HG03025 (cell line): Measurements from ENCODE around the gene MEF2B.
"Not testable (repeated sequence)": the region's sequence is repeated elsewhere in the genome, so short reads cannot be mapped to it uniquely, and the experiment has no call there.

ENCODE experiments used
- ATAC-seq: cut with Tn5 transposase; IDR thresholded peaks from one replicate; pipeline ENCODE4 v1.9.1; 2021; ENCODE audit warnings: mild to moderate bottlenecking, moderate library complexity; ENCODE audit not compliant: unreplicated experiment, low FRiP score

MEF2B gene

DNA sequence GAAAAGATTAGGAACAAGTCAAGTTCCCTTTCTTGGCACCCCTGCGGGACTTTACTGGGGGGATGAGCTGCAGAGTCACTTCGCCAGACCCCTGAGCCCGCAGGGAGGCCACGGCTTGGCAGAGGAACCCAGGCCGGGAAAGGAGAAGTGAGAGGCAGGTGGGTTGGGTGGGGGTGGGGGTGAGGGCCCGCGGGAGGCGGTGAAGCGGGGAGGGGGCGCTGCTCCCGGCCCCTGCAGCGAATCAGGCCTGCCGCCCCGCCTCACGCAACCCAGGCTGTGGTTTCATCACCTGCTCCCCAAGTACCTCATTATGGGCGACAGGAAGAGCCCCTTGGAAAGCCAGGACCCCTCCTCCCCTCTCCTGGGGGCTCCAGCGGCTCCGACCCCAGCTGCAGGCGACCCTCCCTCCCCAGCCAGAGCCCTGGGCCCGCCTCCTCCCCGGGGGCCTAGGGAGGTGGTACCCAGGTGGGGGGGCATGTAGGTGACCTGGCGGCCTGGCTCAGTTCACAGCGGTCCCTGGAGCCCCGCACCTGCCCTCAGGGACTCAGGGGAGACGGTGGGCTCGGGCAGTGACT is 9.5 kb downstream of the MEF2B start:
- ATAC-seq, result no peak

DNA sequence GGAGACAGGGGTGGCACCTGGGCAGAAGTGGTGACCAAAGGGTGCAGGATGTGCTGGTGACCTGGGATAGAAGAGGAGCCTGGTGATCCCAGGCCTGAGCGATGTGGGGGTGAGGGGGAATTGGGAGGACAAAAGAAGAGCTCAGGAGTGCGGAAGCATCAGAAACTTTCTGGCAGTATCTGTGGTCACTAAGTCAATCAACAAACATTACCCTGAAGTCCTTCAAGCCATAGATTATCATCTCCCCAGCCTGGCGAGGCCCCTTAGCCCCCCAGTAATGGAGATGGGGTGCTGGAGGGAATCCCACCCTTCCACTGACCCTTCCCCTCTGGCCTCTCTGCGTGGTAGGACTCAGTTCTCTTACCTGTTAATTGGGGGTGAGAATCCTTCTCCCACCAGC is 10.5 kb downstream of the MEF2B start:
- ATAC-seq, result no peak

DNA sequence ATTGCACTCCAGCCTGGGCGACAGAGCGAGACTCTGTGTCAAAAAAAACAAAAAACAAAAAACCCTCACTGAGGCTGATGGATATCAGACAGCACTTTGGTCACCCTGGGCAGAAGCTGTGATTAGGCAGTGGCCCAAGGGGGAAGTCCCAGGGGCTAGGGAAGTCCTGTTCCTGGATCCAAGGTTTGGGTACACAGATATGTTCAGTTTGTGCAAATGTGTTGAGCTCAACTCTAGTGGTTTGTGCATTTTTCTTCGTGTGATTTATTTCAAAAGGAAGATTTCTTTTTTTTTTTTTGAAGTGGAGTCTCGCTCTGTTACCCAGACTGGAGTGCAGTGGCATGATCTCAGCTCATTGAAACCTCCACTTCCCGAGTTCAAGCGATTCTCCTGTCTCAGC is 12.3 kb downstream of the MEF2B start:
- ATAC-seq, result no peak

DNA sequence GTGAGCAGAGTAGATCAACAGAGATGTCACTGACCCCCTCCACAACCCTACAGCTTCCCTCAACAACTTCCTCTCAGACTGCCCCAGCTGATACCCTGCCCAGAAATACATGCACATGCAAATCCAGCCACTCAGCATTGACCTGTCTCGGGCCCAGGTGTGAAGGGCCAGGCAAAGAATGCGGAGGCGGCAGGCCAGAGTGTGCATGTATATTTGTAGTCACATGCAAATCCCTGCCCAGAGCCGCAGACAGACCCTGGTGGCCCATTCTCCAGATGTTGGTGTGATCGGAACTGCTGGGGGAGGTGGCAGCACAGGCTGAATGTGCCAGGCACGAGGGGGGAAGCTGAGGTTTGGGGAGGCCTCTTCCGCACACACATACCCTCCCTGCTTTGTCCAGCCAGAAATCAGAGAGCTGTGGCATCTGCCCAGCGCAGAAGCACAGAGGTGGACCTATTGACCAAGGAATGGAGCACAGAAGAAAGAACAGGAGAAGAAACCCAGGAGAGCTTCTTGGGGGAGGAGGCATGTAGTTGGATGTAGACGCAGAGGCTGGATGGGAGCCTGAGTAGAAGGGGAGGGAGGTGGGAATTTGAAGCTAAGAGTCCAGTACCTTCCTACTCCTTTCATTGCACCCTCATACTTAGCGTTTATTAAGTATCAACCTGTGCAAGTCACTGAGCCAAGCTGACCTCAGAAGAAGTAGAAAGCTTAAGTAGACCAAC is 14.4 kb downstream of the MEF2B start:
- peak; percentile 59 for ATAC-seq

DNA sequence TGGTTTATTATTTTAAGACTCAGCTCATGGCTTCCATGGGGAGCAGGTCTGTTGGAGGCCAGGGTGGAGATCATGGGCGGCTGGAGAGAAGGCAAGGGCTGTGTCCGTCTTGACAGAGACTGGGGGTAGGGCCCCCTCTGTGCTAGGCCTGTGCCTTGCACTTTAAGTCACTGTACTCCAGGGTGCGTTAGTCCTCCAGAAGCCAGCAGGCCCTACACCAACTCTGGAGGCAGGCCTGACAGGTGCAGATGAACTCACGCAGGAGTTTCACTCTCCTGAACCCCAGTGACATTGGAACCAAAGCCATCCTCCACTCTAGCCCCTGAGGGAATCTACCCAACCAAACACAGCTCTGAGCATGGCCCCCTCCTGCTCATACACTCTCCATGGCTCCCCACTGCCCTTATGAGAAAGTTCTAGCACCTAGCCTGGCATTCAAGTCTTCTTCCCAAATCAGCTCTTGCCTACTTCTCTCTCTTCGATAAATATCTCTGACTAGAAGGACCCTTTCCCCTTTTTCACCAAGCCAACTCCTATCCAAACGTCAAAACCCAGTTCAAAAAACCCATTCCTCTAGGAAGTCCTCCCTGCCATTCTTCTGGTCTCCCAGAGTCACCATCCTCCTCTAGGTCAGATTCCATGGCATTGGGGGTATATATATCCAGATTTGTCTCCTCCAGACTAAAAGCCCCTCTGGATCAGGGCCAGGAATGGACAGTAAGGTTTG is 15.1 kb downstream of the MEF2B start:
- no peak for ATAC-seq

DNA sequence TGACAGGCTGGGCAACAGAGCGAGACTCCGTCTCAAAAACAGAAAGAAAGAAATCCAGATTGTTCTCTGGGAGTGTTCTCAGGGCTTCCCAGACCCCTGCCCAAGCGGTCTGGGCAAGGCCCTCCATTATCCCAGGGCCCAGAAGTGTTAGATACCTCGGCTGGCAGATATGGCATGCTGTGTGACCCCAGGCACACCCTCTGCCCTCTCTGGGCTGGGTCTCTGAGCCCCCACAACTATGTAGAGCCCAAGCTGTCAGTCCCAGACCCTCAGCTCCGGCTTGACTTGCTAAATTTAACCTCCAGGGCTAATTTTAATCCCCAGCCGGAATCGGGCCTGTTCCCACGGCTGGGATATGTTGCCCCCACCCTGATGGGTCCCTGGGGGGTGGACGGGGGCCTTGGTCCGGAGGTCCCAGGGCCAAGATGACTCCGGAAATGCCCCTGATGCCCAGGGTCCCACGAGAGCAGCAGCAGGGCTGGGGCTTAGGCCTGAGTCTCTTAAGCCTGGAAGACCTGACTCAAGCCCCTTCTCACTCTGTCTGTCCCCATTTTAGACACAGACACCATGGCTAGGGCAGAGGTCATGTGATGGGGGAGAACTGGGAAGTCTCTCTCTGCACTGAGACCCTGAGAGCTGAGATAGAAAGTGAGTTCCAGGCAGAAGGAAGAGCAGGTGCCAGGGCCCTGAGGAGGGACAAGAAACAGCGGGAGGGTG is 17.2 kb downstream of the MEF2B start:
- no peak for ATAC-seq

DNA sequence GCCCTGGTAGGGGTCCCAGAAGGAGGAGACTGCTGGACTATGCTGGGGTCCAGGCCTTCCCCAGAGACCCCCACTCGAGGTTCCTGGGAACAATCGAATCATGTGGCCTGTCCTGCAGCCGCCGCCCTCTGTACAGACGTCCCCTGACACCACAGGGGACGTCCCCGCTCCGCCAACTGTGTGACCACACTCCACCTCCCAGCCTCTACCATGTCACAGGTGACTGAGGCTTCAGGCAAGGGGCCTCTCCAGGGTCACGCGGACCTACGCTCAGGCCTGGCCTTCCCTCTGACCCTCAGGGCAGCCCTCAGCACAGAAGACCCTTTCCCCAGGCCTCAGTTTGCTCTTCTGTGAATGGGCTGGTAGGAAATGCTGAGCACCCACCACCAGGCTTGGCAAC is 18.6 kb downstream of the MEF2B start:
- ATAC-seq, result no peak

DNA sequence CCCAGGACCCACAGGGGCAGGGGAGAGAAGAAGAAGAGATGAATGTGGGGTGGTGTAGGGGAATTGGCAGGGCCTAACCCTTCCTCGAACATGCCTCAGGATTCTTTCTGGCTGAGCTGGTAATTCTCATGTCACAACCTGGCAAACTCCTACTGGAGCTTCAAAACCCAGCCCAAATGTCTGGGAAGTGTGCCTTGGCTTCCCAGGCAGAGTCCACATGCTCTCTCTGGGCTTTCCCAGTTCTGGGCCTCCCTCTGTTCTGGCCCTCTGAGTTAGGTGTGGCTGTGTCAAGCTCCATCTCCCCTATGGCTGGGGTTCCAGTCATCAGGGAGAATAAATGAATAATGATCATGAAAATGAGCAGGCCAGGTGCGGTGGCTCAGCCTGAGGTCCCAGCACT is 20.6 kb downstream of the MEF2B start:
- ATAC-seq, result no peak

DNA sequence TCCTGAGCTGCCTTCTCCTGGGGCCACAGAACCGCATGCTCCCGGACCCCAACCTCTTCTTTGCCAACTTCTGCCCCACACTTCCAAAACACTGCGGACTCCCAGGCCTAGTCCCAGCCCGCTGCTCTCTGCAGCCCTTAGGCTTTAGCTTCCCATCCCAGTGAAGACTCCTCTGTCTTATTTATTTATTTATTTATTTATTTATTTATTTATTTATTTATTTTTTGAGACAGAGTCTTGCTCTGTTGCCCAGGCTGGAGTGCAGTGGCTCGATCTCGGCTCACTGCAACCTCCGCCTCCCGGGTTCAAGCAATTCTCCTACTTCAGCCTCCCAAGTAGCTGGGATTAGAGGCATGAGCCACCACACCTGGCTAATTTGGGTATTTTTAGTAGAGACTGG is 21.6 kb downstream of the MEF2B start:
- ATAC-seq, result not testable (repeated sequence)

DNA sequence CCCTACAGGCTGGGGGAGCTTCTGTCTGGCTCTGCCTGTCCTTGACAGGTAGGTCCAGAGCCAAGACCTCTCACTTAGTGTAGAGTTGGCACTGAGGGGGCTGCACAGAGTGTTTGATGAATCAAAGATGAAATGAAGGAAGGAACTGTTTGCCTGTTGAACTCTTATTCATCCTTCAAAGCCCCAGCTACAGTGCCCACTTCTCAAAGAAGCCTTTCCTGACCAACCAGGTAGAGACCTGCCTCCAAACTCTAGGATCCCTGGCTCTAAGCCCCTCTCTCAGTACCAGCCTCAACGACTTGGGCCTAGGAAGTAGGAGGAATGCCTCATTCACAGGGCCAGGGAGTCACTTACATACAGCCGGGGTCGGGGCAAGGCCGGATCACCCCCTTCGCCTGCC is 22.7 kb downstream of the MEF2B start:
- ATAC-seq, result no peak

DNA sequence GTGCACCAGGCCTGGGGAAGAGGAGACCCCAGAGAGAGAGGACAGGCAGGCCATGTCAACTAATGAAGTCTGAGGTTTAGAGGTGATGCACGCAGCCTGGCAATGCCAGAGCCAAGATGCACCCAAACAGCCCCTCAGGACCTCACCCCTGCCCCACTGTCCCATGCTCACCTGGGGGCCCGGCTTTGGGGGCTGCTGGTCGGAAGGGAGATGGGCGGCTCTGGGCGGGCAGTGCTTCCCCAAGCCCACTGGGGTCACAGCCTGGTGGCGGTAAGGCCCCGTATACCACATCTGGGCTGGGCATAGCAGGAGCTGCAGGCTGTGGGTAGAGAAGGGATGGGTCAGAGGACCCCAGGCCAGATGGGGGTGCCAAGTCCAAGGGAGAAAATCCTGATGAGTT is 23.2 kb downstream of the MEF2B start:
- ATAC-seq, result no peak

DNA sequence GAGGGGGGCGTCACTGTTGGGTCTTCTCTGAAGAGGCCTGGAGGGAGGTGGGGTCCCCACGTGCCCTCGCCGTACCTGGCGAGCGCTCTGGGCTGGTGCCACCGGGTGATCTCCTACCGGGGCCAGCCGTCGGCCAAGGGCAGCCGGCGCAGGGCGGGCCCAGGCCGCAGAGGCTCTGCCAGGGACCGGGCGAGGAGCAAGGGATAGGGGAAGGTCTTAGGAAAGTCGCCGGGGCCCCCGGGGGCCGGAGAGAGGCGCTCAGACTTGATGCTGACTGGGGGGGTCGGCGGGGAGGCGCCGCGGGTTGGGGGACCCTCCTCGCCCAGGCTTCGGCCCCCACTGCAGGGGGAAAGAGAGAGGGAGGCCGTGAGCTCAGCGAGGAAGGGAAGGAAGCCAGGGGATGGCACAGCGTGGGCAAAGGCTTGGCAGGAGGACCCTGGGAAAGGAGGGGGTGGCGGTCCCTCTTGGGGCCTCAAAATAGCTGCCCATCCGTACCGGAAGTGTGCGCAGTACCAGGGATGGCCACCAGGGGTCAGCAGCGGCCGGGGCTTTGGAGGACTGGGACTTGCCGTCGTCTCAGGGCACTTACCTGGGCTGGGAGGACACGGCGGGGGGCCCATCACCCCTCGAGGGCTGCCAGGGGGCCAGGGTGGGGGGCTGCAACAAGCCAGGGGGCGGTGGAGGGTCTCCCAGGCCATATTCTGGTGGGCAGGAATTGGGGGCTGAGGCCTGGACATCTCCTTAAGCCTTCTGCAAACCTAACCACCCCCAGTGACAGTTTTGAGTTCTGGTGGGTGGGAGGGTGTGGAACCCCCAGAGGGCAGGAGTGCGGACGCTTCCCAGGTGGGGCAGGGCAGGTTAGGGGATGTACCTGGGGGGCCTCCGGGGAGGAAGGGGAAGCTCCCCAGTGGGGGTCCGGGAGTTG is 24.1 kb downstream of the MEF2B start:
- no peak for ATAC-seq

DNA sequence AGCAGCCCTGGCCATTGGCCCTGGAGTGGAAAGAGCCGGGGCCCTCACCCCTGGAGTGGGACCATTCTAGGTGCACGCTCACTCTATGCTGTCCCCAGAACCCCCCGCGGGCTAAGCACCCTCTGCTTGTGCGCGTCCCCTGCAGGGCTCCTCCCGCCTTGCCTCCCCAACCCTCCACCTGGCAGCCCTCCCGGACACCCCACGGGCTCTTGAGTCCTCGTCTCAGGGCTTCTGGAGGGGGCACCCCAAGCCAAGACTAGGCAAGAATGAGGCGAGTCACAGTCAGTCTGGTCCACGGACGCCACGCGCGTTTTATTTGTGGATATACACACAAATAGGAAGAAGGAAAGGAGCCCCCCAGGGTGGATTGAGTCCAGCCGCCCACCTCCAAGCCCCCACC is 24.8 kb downstream of the MEF2B start:
- no peak for ATAC-seq

DNA sequence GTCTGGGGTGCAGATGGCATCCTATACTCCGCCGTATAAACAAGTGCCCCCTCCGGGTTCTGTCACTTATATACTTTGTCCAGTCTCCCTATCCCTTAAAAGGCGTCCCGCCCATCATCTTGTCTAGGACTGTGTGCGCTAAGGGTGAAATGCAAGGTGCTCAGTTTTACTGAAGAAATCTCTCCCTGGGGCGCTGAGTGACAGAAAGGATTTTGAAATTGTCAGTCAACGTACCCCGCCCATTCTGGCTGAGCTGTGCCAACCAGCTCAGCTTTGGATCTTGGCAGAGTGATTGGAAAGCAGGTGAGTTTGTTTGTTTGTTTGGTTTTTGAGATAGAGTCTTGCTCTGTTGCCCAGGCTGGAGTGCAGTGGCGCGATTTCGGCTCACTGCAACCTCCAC is 27.7 kb downstream of the MEF2B start:
- ATAC-seq, result no peak

DNA sequence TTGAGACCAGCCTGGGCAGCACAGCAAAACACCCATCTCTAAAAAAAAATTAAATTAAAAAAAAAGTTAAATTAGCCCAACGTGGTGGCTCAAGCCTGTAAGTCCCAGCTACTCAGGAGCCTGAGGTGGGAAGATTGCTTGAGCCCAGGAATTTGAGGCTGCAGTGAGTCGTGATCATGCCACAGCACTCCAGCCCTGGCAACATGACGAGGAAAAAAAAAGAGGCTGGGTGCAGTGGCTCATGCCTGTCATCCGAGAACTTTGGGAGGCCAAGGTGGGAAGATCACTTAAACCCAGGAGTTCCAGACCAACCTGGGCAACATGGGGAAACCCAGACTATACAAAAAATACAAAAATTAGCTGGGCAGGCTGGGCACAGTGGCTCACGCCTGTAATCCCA is 29.6 kb downstream of the MEF2B start:
- no peak for ATAC-seq

DNA sequence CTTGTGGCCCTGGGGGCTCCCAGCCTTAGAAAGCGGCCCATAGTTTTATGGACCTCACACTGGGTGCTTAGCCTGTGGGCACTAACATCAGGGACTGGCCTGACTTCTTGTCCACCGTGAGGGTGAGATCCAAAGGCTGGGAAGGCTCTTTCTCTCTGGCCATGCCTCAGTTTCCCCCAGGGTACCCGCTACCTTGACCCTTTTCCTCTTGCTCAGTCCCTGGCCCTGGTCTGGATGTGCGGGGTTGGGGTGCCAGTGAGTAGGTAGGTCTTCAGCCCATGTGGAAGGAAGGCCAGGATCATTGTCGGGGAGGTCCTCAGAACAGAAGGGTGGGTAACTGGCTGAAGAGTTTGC is 30.2 kb downstream of the MEF2B start:
- ATAC-seq, result no peak

DNA sequence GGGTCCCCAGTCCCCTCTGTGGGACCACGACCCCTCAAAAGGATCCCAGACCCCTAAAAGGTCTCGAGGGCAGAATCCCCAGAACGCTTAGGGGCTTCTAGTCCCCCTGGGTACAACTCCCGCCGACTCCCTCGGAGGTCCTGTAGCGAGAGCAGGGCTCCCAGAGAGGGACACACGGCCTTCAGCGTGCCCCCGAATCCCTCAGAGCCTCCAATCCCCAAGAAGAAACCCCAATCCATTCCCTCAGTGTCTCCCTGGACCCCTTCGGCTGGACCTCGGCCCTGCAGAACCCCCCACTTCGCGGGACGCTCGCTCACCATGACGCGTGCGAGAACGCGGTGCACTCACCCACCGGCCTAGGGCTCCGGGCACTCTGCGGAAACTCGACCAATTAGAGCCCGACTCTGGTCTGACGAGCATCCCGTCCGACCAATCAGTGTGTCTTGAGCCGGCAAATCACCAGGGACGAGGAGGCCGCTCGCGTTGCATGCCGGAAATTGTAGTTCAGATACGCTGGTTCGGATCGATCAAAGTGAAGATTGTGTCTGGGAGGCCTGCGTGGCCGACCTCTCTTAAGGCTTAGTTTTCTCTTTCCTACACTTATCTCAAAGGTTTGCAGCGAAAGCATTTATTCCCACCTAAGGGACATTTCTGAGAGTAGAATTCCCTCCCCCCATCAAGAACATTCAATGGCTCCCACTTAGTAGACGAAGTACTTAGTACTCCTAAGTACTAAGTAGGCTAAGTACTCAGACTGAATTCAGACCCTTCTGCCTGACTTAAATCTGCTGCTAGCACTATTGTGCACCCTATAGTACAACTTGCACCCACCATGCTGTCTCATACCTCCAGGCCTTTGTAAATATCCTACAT is 31.7 kb downstream of the MEF2B start, which contains the start of gene TMEM161A:
Gene TMEM161A (minus strand): TSS at position 370 of the 873 bp plus-strand sequence. CDS start 50 bp downstream, at position 320.
- ATAC-seq, result peak; percentile 92

DNA sequence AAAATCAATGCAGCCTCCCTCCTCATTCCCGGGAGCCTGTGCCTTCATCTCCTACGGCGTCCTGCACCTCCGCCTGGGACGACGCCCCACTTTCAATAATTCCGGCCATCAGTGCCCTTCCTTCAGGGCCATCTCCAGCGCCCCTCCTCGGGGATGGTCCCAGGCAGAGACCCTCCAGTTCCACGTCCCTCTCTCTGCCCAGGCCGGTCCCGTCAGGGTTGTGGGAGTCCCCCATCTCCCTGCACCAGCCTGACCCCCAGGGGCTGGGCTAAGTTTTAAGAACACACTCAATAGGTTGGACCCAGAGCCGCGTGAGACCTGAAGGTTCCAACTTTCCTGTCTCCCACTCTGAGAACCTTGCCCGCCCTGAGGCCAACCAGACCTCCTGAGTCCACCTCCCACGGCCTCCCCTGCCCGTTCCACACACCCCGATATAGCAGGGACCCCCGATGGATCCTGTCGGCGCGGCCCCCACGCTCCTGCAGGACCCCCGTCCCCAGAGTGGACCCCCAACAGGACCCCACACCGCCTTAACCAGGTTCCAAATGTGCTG is 32.4 kb downstream of the MEF2B start:
- ATAC-seq, result no peak

DNA sequence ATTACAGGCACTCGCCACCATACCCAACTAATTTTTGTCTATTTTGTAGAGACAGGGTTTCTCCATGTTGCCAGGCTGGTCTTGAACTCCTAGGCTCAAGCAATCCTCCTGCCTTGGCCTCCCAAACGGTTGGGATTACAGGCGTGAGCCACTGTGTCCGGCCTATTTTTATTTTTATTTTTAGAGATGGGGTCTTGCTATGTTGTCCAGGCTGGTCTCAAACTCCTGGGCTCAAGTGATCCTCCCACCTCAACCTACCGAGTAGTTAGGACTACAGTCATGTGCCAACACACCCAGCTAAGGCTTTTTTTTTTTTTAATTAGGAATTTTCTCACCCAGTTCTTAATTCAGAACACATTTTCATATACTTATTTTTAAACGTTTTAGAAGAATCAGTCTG is 34.4 kb downstream of the MEF2B start:
- ATAC-seq, result not testable (repeated sequence)
